Brain pericyte (primary cell): ENCODE data around the gene ZNF761.
"Not testable (repeated sequence)": the region's sequence is repeated elsewhere in the genome, so short reads cannot be mapped to it uniquely, and the experiment has no call there.

ENCODE experiments used
- DNase-seq: peaks from one replicate; pipeline ENCODE4 v3.0.0-alpha.2; 2012; ENCODE audit warnings: low read depth, low spot score

Gene ZNF761

DNA sequence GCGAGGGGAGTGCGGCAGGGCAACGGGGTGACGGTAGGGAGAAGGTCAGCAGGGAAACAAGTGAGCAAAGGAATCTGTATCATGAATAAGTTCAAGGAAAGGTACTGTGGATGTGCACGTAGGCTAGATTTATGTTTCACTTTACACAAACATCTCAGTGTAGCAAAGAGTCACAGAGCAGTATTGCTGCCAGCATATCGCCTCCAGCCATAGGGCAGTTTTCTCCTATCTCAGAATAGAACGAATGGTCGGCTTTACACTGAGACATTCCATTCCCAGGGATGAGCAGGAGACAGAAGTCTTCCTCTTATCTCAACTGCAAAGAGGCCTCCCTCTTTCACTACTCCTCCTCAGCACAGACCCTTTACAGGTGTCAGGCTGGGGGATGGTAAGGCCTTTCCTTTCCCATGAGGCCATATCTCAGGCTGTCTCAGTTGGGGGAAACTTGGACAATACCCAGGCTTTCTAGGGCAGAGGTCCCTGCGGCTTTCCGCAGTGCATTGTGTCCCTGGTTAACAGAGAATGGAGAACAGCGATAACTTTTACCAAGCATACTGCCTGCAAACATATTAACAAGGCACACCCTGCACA is 28.4 kb downstream of the ZNF761 start:
- not testable (repeated sequence) for DNase-seq

DNA sequence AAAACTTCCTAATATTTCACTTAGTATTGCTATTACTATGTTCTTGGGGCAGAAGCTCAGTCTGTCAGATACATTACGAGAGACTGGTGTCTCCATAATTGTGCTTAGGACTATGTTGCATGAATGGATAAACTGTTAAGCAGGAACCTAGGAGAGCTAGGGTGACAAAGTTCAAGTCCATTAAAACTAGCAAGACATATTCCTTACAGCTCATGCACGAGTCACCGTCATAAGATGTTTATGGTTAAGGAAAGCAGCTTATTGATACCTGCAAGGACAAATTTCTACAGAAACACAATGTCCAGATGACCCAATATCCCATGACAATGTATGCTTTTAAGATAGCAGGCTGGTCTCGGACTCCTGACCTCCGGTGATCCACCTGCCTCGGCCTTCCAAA is 30.1 kb downstream of the ZNF761 start:
- DNase-seq: no peak

DNA sequence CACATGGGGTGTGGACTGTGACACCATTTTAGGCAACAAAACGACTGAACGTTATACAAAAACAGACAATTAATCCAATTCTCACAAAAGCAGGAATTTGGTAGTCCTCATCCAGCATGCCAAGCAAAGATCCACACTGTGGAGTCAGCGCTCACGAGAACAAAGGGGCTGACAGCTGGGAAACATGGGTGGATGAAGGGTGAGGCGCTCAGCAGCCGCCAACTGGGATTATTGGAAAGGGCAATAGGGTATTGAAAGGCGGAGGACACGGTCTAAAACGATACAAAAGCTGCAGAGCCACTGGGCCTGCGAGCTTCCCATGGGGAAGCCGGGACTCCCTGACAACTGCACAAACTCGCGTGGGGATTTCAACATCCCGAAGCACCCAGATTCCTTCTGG is 31.1 kb downstream of the ZNF761 start:
- no peak for DNase-seq

DNA sequence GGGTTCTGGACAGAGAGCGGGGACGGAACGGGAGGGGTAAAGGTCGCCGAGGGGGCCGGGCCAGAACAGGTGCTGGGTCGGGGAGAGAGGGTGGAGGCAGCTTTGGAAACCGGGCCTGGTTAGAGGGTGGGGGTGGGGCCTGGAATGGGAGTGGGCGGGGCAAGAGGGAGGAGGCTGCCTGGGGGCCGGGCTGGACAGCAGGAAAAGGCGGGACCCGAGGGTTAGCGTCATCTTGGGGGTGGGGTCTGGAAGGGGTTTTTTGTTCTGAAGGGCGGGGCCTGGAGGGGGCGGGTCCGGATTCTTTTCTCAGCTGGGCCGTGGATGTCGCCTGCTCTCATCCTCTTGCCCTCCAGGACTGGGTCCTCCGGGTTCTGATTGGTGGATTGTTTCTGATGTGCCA is 31.5 kb downstream of the ZNF761 start:
- DNase-seq: no peak

DNA sequence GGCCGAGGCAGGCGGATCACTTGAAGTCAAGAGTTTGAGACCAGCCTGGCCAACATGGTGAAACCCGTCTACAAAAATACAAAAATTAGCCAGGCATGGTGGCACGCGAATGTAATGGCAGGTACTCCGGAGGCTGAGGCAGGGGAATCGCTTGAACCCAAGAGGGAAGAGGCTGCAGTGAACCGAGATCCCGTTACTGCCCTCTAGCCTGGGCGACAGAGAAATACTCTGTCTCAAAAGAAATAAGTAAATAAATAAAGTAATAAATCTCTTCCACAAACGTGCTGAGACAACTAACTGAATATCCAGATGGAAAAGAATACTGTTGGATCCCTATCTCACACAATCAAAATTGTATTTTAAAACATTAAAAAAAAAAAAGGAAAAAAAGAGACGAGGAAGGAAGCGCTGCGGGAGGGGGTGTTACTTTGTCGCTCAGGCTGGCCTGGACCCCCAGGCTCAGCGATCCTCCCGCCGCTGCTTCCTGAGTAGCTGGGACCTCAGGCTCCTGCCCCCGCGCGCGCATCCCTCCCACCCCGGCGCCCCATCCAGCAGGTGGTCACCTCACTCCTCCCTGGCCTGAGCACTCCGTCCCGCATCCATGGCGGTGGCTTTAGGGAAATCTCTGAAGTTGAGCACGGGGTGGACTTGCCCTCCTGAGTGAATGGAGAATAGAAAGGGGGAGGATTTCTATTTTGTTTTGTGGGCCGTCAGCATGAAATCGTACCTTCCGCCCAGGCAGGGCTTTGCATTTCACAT is 35.1 kb downstream of the ZNF761 start:
- no peak for DNase-seq

DNA sequence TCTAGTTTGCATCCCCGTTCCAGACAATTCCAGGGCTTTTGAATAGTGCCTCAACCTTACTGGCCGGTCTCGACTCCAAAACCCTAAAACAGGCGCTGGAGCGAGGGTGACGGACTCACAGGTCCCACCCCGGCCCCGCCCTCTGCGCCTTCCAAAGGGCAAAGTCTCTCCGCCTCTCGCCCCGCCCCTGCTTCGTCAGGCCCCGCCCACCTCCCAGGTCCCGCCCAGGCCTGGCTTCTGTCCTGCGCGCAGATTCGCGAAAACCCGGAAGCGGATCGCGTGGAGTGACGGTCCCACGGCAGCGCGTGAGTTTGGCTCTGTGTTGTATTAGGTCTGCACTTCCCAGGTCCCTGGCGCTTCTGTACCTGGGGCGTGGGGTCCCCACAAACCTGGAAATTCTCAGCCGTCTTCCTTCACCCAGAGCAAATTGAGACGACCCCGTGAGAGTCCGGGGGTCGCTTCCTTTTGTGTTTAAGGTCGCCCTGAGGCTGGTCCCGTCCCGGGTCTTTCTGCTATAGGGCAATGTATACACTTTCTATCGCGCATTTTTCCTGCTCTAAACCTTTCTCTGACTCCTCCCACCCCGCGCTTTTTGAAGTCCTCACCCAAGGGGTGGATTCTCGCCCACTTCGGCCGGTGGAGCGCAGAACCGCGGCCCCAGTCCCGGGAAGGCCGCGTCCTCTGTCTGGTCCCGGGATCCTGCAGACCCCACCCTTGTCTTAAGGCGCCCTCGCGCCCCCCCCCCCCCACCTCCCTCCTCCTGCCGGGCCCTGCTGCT is 35.9 kb downstream of the ZNF761 start, which contains the start of gene ZNF813:
Gene ZNF813, plus strand, starts transcription at position 249 of the 778 bp plus-strand sequence. CDS start 16,090 bp downstream, outside the sequence.
- peak; percentile 44 for DNase-seq

DNA sequence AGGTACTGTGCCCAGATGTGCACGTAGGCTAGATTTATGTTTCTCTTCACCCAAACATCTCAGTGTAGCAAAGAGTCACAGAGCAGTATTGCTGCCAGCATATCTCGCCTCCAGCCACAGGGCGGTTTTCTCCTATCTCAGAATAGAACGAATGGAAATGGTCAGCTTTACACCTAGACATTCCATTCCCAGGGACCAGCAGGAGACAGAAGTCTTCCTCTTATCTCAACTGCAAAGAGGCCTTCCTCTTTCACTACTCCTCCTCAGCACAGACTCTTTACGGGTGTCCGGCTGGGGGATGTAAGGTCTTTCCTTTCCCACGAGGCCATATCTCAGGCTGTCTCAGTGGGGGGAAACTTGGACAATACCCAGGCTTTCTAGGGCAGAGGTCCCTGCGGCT is 36.8 kb downstream of the ZNF761 start:
- not testable (repeated sequence) for DNase-seq

DNA sequence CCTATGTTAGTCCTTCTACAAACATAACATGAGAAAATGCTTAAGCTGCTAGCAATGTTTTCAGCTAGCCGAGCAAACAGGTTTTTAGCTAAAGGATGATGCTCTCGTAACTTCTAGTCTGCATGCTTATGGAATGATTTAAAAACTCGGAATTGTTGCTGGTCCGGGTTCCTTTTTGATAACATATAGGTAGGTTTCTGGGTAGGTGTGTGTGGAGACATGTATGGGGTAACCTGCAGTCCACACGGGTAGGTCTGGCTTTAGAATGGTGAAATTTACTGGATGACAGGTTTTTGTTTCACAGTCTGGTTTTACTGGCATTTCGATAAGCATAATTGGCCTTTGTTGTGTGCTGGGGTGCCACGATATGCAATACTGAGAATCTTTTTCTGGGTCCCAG is 40.1 kb downstream of the ZNF761 start:
- no peak for DNase-seq

DNA sequence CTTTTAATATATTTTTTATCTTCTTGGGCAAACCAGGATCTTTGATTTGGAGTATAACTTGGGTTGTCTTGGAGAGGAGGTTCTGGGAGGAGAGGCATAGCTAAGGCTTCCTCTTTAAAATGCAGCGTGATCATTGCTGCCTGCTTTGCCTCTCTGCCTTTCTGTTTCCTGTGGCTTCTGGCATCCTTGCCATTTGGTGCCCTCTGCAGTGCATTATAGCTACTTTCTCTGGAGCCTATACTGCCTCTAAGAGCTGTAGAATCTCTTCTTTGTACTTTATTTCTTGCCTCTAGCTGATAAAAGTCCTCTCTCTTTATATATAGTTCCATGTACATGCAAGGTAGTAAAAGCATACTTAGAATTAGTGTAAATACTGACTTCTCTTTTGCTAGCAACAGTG is 43.0 kb downstream of the ZNF761 start:
- DNase-seq: not testable (repeated sequence)

DNA sequence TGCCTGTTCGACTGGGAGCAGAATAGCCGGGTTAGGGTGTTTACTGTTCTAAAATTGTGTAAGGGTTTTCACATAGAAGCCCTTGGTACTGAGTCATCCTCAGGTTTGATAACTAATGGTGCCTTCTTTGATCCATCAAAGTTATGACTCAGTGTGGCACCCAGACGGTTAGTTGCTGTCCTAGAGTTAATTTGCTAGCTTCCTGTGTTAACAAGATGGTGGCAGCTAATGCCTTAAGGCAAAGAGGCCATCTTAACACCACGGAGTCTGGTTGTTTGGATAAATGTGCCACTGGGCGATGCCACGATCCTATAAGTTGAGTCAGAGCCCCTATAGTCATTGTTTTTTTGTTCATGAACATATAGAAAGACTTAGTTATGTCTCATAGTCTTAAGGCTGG is 43.7 kb downstream of the ZNF761 start:
- not testable (repeated sequence) for DNase-seq

DNA sequence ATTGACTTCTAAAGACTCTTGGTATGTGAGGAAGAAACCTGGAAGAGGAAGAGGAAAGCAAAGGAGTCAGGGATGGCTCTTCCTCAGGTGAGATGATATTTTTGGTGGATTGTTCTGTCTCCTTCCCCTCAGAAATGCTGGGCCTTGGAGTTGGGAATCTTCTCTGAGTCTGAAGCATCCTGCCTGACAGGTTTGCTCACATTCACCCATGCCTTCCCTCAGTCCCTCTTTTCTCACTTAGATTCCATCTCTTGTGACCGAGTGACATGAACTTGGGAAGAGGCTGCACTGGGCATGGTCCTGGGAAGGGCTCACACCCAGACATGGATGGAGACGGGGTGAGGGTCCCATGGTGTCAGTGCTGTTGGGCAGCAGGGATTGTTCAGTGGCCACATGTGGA is 52.0 kb downstream of the ZNF761 start:
- not testable (repeated sequence) for DNase-seq

DNA sequence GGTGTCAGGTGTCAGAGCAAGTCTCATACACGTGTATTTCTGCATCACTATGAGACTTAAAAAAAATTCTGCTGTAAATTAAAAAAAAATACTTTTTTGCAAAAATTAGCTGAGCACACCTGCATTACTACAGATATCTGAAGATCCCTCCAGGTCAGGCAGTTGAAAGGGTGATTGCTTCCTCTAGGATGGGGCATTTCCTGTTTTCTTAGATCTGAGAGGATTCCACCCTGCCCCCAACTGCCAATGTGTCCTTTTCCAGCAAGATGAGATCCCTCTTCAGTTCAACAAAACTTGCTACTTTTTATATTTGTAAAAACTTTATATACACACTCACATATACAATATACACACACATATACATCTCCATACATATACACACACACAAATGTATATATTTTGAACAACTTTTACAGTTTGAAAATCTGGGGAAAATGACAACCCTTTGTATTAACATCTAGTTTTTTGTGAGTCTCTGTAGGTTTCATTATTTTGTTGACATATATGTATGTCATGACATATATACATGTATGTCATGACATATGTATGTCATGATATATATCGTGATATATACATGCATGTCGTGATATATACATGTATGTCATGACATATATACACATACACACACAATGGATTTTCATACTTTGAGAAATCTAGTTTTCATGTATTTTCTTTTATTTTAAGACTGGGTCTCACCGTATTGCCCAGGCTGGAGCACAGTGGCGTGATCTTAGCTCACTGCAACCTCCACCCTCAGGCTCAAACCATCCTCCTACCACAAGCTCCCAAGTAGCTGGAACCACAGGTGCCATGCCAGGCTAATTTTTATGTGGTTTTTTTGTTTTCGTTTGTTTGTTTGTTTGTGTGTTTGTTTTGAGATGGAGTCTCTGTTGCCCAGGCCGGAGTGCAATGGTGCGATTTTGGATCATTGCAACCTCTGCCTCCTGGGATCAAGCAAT is 53.5 kb downstream of the ZNF761 start:
- DNase-seq: no peak

DNA sequence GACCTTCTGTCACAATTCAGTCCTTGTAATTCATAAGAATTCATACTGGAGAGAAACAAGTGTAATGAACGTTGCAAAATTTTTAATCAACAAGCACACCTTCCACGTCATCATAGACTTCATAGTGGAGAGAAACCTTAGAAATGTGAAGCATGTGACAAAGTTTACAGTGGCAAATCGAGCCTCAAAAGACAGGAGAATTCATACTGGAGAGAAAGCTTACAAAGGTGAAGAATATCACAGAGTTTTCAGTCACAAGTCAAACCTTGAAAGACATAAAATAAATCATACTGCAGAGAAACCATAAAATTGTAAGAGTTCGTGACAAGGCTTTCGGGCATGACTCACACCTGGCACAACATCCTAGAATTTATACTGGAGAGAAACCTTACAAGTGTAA is 60.4 kb downstream of the ZNF761 start:
- no peak for DNase-seq

DNA sequence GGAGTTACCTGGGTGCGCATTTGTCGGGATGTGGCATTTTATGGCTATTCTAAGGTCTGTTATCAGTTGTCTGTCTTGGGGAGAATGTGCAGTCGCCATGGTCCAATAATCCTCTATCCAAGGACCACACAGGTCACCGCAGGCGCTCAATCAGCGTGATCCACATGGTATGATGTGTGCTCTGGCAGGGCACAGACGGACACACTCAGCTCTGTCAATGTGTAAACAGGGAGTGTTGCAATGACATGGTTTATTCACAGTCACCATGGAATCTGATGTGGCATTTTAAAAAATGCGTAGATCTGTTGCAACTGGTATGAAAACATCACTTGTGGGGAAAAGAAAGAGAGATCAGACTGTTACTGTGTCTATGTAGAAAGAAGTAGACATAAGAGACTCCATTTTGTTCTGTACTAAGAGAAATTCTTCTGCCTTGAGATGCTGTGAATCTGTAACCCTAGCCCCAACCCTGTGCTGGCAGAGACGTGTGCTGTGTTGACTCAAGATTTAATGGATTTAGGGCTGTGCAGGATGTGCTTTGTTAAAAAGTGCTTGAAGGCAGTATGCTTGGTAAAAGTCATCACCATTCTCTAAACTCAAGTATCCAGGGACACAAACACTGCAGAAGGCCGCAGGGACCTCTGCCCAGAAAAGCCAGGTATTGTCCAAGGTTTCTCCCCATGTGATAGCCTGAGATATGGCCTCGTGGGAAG is 65.7 kb downstream of the ZNF761 start:
- DNase-seq: not testable (repeated sequence)

DNA sequence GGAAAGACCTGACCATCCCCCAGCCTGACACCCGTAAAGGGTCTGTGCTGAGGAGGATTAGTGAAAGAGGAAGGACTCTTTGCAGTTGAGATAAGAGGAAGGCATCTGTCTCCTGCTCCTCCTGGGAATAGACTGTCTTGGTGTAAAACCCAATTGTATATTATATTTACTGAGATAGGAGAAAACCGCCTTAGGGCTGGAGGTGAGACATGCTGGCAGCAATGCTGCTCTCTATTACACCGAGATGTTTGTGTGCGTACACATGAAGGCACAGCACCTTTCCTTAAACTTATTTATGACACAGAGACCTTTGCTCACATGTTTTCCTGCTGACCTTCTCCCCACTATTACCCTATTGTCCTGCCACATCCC is 66.2 kb downstream of the ZNF761 start:
- DNase-seq: not testable (repeated sequence)

DNA sequence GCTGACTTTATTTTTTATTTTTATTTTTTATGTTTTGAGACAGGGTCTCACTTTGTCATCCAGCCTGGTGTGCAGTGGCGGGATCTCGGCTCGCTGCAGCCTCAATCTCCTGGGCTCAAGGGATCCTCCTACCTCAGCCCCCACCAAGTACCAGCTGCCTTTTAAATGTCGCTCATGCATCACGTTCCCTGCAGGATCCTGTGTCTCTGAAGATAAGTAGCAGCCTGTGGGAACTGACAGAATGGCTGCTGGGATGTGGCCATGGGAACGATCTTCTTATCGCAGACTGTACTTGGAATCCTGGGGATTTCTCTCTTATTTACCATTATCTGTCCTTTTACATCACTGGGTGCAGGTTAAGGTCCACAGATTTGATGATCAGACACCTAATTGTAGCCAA is 71.4 kb downstream of the ZNF761 start:
- DNase-seq: not testable (repeated sequence)

DNA sequence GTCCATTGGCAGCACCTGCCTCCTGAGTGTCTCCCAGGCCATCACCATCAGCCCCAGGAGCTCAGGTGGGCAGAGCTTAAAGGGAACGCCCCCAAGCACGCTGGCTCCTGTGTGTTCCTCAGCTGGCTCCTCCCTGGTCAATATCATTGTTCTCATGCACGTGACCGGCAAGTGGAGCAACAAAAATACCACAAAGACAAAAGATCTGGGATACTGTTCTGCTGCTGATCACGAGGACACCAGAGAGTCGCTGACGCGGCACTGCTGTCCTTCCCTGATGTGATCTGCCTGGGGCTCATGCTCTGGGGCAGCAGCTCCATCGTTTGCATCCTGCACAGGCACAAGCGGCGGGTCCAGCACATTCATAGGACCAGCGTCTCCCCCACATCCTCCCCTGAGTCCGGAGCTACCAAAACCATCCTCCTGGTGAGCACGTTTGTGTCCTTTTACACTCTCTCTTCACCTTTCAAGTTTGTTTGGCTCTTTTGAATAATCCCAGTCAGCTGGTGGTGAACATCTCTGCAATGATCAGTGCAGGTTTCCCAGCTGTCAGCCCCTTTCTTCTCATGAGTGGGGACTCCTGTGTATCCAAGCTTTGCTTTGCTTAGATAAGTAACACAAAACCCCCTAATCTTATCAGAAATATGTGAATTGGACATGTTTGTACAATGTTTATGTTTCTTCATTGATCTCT is 72.0 kb downstream of the ZNF761 start:
- not testable (repeated sequence) for DNase-seq

DNA sequence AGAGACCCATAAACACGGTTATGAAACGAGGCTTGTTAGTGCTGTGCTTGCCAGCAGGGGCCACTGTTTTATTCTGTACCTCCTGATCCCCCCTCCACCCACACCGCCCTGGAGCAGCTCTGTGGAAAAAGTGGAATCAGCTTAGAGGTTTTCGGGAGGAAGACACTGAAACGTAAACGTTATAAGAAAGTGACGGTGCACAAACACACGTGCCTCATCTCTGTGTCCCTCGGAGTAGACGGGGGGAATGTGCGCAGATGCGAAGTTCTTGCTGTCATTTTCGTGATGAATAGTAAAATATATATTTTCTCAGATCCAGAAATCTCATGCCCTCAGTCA is 72.5 kb downstream of the ZNF761 start:
- not testable (repeated sequence) for DNase-seq

DNA sequence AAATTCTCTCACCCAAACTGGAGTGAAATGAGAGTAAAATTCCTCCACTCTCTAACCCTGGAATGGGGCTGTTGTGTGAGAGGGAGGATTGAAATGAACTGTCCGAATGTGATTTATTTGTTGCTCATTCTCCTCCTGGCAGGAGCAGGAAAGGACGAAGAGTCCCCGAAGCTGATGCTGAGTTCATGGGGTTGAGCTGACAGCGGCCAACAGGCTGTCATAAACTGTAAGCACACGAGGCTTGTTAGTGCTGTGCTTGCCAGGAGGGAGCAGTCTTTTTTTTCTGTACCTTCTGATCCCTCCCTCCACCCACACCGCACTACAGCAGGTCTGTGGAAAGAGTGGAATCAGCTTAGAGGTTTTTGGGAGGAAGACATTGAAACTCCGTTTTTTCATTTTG is 73.1 kb downstream of the ZNF761 start:
- no peak for DNase-seq

DNA sequence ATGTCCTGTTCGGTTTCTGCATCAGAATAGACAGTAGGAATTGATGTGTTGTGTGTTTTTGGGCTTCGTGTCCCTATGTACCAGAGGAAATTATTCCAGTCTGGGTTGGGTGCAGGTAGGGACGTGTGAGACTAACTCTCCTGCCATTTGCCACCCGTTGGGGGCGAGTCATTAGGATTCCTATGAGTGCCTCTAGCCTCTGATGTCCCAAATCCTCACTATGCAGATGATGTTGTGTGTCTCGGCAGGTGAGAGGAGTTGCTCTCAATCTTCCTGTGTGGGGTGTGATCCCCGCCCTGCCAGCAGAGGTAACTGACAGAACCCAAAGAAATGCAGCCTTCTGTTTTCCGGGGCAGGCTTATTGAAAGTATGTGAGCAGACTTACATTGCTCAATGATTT is 74.9 kb downstream of the ZNF761 start:
- no peak for DNase-seq
